Measurements from ENCODE around the gene MXI1.

GRCh38 chr10:110244550-110244949, 37.1 kb downstream of the MXI1 start:
- TF ChIP-seq CTCF (IDR thresholded peaks at IDR 0.05): no peak
- TF ChIP-seq ATF3 (CRISPR knock-in tag; conservative IDR thresholded peaks at IDR 0.05): no peak
- TF ChIP-seq ZNF138 (CRISPR knock-in tag; conservative IDR thresholded peaks at IDR 0.05): no peak
- TF ChIP-seq E2F1 (CRISPR knock-in tag; IDR thresholded peaks at IDR 0.05): no peak
- TF ChIP-seq IRF2 (CRISPR knock-in tag; IDR thresholded peaks at IDR 0.05; ENCODE audit: borderline replicate concordance, low read depth): no peak
- TF ChIP-seq TEAD4 (CRISPR knock-in tag; IDR thresholded peaks at IDR 0.05): no peak
- TF ChIP-seq SP1 (CRISPR knock-in tag; conservative IDR thresholded peaks at IDR 0.05): no peak
- no peak for TF ChIP-seq MAX (CRISPR knock-in tag; IDR thresholded peaks at IDR 0.05)
- no peak for TF ChIP-seq RORB (CRISPR knock-in tag; IDR thresholded peaks at IDR 0.05)
- TF ChIP-seq ZSCAN18 (CRISPR knock-in tag; IDR thresholded peaks at IDR 0.05): no peak
- TF ChIP-seq FOXP1 (CRISPR knock-in tag; IDR thresholded peaks at IDR 0.05; ENCODE audit: borderline replicate concordance): no peak
- TF ChIP-seq PRRX2 (CRISPR knock-in tag; IDR thresholded peaks at IDR 0.05): no peak
- no peak for TF ChIP-seq GTF2I (CRISPR knock-in tag; conservative IDR thresholded peaks at IDR 0.05)

All from WTC11 (cell line).